GM12878 (cell line): ENCODE results near the gene THUMPD2. TPM values are rescaled to one million over a fixed set of nuclear protein-coding genes. Genes with fewer than 3 reads are reported as not detected.

ENCODE experiments used
- ATAC-seq: fragments of 200-7000 bp; cut with Tn5 transposase; 3 replicates; pipeline ENCODE4 v1.9.1; 2020; ENCODE audit warnings: mild to moderate bottlenecking, moderate library complexity
- BruUV-seq: library from RNA; stranded (reverse); fragments of 400-500 nt; replicated peaks from 2 replicates; lab custom pipeline; 2021; lab: Mats Ljungman, UMichigan
- CTCF ChIA-PET: fragments of 300-600 bp; sonication (Branson Sonifier 250); formaldehyde crosslinking; extraction: SDS; loops from one replicate; lab custom pipeline; 2021; ENCODE audit warnings: inconsistent platforms; lab: Yijun Ruan, JAX
- POLR2A ChIA-PET: fragments of 350-600 bp; formaldehyde crosslinking; extraction: SDS; loops from one replicate; lab custom pipeline; 2021; ENCODE audit warnings: inconsistent platforms; lab: Charles Lee
- RAD21 ChIA-PET: fragments of 300-600 bp; sonication (Branson Sonifier 250); formaldehyde crosslinking; loops from one replicate; lab custom pipeline; 2023; ENCODE audit warnings: antibody characterized with exemption; ENCODE audit not compliant: unreplicated experiment; lab: Charles Lee
- SMC1A ChIA-PET: fragments of 300-600 bp; sonication (Branson Sonifier 250); formaldehyde crosslinking; loops from one replicate; lab custom pipeline; 2023; ENCODE audit not compliant: unreplicated experiment, uncharacterized antibody; lab: Charles Lee
- DNase-seq: peaks from one replicate; pipeline ENCODE4 v3.0.0-alpha.2; 2011; ENCODE audit warnings: low read depth, low spot score
- FAIRE-seq: peaks from 3 replicates; lab custom pipeline; 2011; peaks lifted over from hg19 to GRCh38; lab: Jason Lieb, UNC
- H2AFZ ChIP-seq: 2 replicates; pipeline ENCODE4 v1.6.0; 2011; ENCODE audit warnings: low read depth, low read length, control low read depth; ENCODE audit not compliant: control insufficient read depth
- H3K27ac ChIP-seq: 2 replicates; pipeline ENCODE4 v1.5.1; 2011; ENCODE audit warnings: control low read depth; ENCODE audit not compliant: control insufficient read depth, insufficient read depth
- H3K27me3 ChIP-seq, 2 experiments: replicated peaks in 1 of 2; 2 replicates each; pipeline versions ENCODE4 v1.6.0 to v1.6.1; 2011; ENCODE audit warnings: low read length in 1 of 2; ENCODE audit not compliant: control insufficient read depth in 2 of 2, insufficient read depth in 2 of 2
- H3K36me3 ChIP-seq, 2 experiments: 2 replicates each; pipeline ENCODE4 v1.5.1; 2011; ENCODE audit warnings: low read length in 1 of 2; ENCODE audit not compliant: control insufficient read depth in 2 of 2, insufficient read depth in 2 of 2
- H3K4me1 ChIP-seq: 2 replicates; pipeline ENCODE4 v1.6.1; 2011; ENCODE audit warnings: mild to moderate bottlenecking, low read length, moderate library complexity, mixed read lengths; ENCODE audit not compliant: control insufficient read depth, insufficient read depth
- H3K4me2 ChIP-seq: 2 replicates; pipeline ENCODE4 v1.6.0; 2011; ENCODE audit warnings: control low read depth; ENCODE audit not compliant: control insufficient read depth, insufficient read depth
- H3K4me3 ChIP-seq: fragments of 200-600 bp; sonication (generic); 2 replicates; pipeline ENCODE4 v1.5.1; 2016
- H3K79me2 ChIP-seq: 2 replicates; pipeline ENCODE4 v1.6.0; 2011; ENCODE audit warnings: low read length; ENCODE audit not compliant: control insufficient read depth, insufficient read depth
- H3K9ac ChIP-seq: 2 replicates; pipeline ENCODE4 v1.8.0; 2011; ENCODE audit warnings: low read length, control low read depth, mixed read lengths; ENCODE audit not compliant: control insufficient read depth, insufficient read depth
- H3K9me3 ChIP-seq: replicated peaks from 3 replicates; pipeline ENCODE4 v1.5.1; 2011; ENCODE audit warnings: mild to moderate bottlenecking, low read length; ENCODE audit not compliant: control insufficient read depth, insufficient read depth
- H4K20me1 ChIP-seq: 2 replicates; pipeline ENCODE4 v1.6.0; 2011; ENCODE audit not compliant: control insufficient read depth, insufficient read depth
- CEBPB ChIP-seq, 2 experiments: fragments of 150-350 bp in 1 of 2; IDR thresholded peaks; 2 replicates each; pipeline ENCODE4 v1.6.1; 2012 to 2014; ENCODE audit warnings: low read depth in 2 of 2, low read length in 2 of 2, borderline replicate concordance in 1 of 2, inconsistent platforms in 1 of 2
- E4F1 ChIP-seq: fragments of 450-650 bp; IDR thresholded peaks from 2 replicates; pipeline ENCODE4 v1.6.1; 2018; ENCODE audit warnings: borderline replicate concordance, mild to moderate bottlenecking; ENCODE audit not compliant: partially characterized antibody
- GABPA ChIP-seq: IDR thresholded peaks from 2 replicates; pipeline ENCODE4 v1.6.1; 2014; ENCODE audit warnings: antibody characterized with exemption, low read depth, mild to moderate bottlenecking, inconsistent platforms
- KAT2A ChIP-seq: conservative IDR thresholded peaks from 2 replicates; pipeline ENCODE4 v1.6.1; 2011; ENCODE audit warnings: low read depth, low read length; ENCODE audit not compliant: control insufficient read depth
- KDM1A ChIP-seq: fragments of 200-600 bp; sonication (generic); IDR thresholded peaks from 2 replicates; pipeline ENCODE4 v1.6.1; 2016; ENCODE audit warnings: borderline replicate concordance
- MYB ChIP-seq: fragments of 150-350 bp; IDR thresholded peaks from 2 replicates; pipeline ENCODE4 v1.6.1; 2014; ENCODE audit warnings: mild to moderate bottlenecking, low read depth, low read length, borderline replicate concordance
- NFXL1 ChIP-seq: fragments of 450-650 bp; IDR thresholded peaks from 2 replicates; pipeline ENCODE4 v1.6.1; 2017; ENCODE audit warnings: antibody characterized with exemption, mild to moderate bottlenecking, borderline replicate concordance
- POLR2AphosphoS5 ChIP-seq: IDR thresholded peaks from 2 replicates; pipeline ENCODE4 v1.6.1; 2011; ENCODE audit warnings: mild to moderate bottlenecking, low read length, inconsistent platforms
- REST ChIP-seq: IDR thresholded peaks from 2 replicates; pipeline ENCODE4 v1.6.1; 2012; ENCODE audit warnings: mild to moderate bottlenecking, low read depth, low read length
- SIX5 ChIP-seq: IDR thresholded peaks from 2 replicates; pipeline ENCODE4 v1.6.1; 2011; ENCODE audit warnings: mild to moderate bottlenecking, low read depth, low read length, moderate library complexity; ENCODE audit not compliant: severe bottlenecking
- SMARCA5 ChIP-seq: fragments of 450-650 bp; IDR thresholded peaks from 2 replicates; pipeline ENCODE4 v1.6.1; 2017; ENCODE audit warnings: mild to moderate bottlenecking
- USF1 ChIP-seq: IDR thresholded peaks from 2 replicates; pipeline ENCODE4 v1.6.1; 2011; ENCODE audit warnings: borderline replicate concordance, low read depth, mild to moderate bottlenecking, moderate library complexity, mixed read lengths, low read length; ENCODE audit not compliant: insufficient read depth; ENCODE audit errors: extremely low read length
- ZNF687 ChIP-seq: fragments of 450-650 bp; IDR thresholded peaks from 2 replicates; pipeline ENCODE4 v1.6.1; 2017; ENCODE audit warnings: mild to moderate bottlenecking, moderate library complexity
- ZSCAN29 ChIP-seq: fragments of 450-650 bp; IDR thresholded peaks from 2 replicates; pipeline ENCODE4 v1.6.1; 2017; ENCODE audit warnings: mild to moderate bottlenecking, moderate library complexity
- WGBS: methylation state at CpG from one replicate; pipeline ENCODE4 v1.1.6; 2016; ENCODE audit warnings: low lambda C conversion rate; ENCODE audit not compliant: insufficient replicate concordance, insufficient coverage; ENCODE audit errors: missing lambda C conversion rate; 5-methylcytosine and 5-hydroxymethylcytosine counted together
- in situ Hi-C: fragments of 300-500 bp; cut with MboI; formaldehyde crosslinking; loops from 9 replicates; pipeline ENCODE4 v1.14.3; 2018; ENCODE audit warnings: mixed read lengths
- intact Hi-C: fragments of 100-400 bp; cut with micrococcal nuclease; formaldehyde crosslinking; loops from one replicate; pipeline ENCODE4 v1.14.2; 2022; ENCODE audit not compliant: unreplicated experiment
- polyA plus RNA-seq, 11 experiments: library from polyadenylated mRNA; depleted of rRNA in 4 of 11; unstranded in 6 of 11; stranded (reverse) in 5 of 11; fragments of >200 nt; fragmentation: Nextera tagmentation in 4 of 11; fragmentation: Illumina TruSeq in 1 of 11; extraction: Ambion mirVana in 4 of 11; extraction: Trizol in 1 of 11; gene quantifications; 1 replicate in 1 of 11; 2 replicates in 10 of 11; pipeline versions ENCODE4 v1.2.1 to v1.2.3, GENCODE V29; 2011 to 2016; ENCODE audit warnings: inconsistent platforms in 2 of 11, missing spikeins in 2 of 11, low read depth in 1 of 11
- total RNA-seq, 4 experiments: library from RNA; depleted of rRNA in 3 of 4; stranded (reverse); fragments of >200 nt in 3 of 4; fragmentation: Illumina TruSeq in 1 of 4; extraction: Trizol in 1 of 4; gene quantifications; 2 replicates each; pipeline versions ENCODE4 v1.2.1 to v1.2.3, GENCODE V29; 2013 to 2021

The THUMPD2 gene
- total and polyA plus RNA-seq, 10 of the 15 experiments (the other 5 are each of a cell fraction or from before 2014, with no cell fraction given), result 6.7 to 19.7 (median 13.8) TPM

- H3K79me2 ChIP-seq, result no peaks in the 10 kb centered on the region
- no peak for DNase-seq
- ATAC-seq, result no peak
- ChIA-PET SMC1A (no interaction called here), POLR2A (no interaction called here), RAD21 (no interaction called here), CTCF (no interaction called here)
- no peaks in the 10 kb centered on the region for H4K20me1 ChIP-seq
- 81% methylated on average over 1 of the region's 1 CpG for WGBS
- no peak overlapping the region for H3K9ac ChIP-seq
- in situ Hi-C loops (no loop called here), intact Hi-C loops (loop anchor here (10.0 kb wide), 1 partner anchor 1259 kb away; no protein-coding TSS in a partner anchor)
- no peak overlapping the region for H2AFZ ChIP-seq
- no peak overlapping the region for H3K27ac ChIP-seq
- no peaks in the 10 kb centered on the region for H3K4me1 ChIP-seq
- no peaks in the 10 kb centered on the region for H3K27me3 ChIP-seq
- TF ChIP-seq REST (no peak), SMARCA5 (no peak), MYB (no peak), ZNF687 (no peak), POLR2AphosphoS5 (no peak), GABPA (no peak), USF1 (no peak), E4F1 (no peak), KAT2A (no peak), SIX5 (no peak), KDM1A (no peak), NFXL1 (no peak), CEBPB (IDR thresholded peaks at IDR 0.05; ENCODE audit: borderline replicate concordance in 1 of 2, low read depth in 2 of 2, low read length in 2 of 2) (no peak), ZSCAN29 (no peak)
- TF ChIP-seq, all 136 proteins: peak for 0
- Histone ChIP-seq H3K9me3 (no peaks in the 10 kb centered on the region), H3K4me2 (no peak overlapping the region), H3K4me3 (no peak overlapping the region), H3K36me3 (no peaks in the 10 kb centered on the region)
- no TSS peak for BruUV-seq
- FAIRE-seq, result no peak
Observed at GRCh38 chr2:39796134-39796533, 17.1 kb upstream of the THUMPD2 start.
